Coronary artery (tissue), 2 donors: Measurements from ENCODE around the gene GRK5.

Experiments used
- DNase-seq: peaks from one replicate; pipeline ENCODE4 v3.0.0-alpha.2; 2017; ENCODE audit warnings: low spot score
- H3K27ac ChIP-seq, 2 donors: fragments of 200-600 bp; sonication (generic); one replicate each; pipeline ENCODE4 v1.5.1; 2016 to 2019
- H3K4me3 ChIP-seq: fragments of 200-600 bp; sonication (generic); 2 replicates; pipeline ENCODE4 v1.5.1; 2016; ENCODE audit warnings: mild to moderate bottlenecking, moderate library complexity
- TF ChIP-seq, protein P1 (sequence below): fragments of 200-600 bp; sonication (generic); IDR thresholded peaks from one replicate; pipeline ENCODE4 v1.5.1; 2019; ENCODE audit warnings: antibody characterized with exemption

Gene GRK5

DNA sequence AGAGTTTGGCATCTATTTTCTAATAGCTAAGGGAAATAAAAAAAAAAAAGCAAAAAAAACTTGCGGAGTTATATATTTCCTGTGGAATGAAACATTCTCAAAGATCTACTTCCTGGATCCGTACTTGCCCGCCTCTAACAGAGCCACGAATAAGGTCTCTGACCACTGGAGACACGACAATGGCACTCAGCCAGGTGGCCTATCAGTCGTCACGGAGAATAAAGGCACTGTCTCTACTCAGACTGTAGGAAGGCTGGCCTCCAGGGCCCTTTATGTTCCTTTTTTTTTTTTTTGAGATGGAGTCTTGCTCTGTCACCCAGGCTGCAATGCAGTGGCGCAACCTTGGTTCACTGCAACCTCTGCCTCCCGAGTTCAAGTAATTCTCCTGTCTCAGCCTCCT, 276.5 kb downstream of the GRK5 start:
- H3K4me3 ChIP-seq, result no peak overlapping the region
- no peak for DNase-seq
- TF ChIP-seq, protein P1, sequence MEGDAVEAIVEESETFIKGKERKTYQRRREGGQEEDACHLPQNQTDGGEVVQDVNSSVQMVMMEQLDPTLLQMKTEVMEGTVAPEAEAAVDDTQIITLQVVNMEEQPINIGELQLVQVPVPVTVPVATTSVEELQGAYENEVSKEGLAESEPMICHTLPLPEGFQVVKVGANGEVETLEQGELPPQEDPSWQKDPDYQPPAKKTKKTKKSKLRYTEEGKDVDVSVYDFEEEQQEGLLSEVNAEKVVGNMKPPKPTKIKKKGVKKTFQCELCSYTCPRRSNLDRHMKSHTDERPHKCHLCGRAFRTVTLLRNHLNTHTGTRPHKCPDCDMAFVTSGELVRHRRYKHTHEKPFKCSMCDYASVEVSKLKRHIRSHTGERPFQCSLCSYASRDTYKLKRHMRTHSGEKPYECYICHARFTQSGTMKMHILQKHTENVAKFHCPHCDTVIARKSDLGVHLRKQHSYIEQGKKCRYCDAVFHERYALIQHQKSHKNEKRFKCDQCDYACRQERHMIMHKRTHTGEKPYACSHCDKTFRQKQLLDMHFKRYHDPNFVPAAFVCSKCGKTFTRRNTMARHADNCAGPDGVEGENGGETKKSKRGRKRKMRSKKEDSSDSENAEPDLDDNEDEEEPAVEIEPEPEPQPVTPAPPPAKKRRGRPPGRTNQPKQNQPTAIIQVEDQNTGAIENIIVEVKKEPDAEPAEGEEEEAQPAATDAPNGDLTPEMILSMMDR, result no peak
- H3K27ac ChIP-seq, result no peak overlapping the region

DNA sequence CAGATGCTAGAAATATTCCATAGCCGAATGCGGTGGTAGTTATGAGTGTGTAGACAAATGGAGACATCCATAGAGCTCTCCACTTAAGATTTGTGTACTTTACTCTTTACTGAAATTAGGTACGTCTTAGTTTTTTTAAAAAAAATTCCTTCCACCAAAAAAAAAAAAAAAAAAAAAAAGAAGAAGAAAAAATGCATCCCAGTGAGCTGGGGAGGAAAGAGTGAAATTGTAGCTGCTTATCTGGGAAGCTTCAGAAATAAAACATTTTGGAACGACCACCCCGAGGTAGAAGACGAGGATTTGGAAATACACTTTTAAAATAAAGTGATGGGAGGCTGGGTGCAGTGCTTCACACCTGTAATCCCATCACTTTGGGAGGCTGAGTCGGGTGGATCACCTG, 281.3 kb downstream of the GRK5 start:
- no peak overlapping the region for H3K27ac ChIP-seq
- TF ChIP-seq, protein P1, result no peak
- no peak for DNase-seq
- H3K4me3 ChIP-seq, result no peak overlapping the region

DNA sequence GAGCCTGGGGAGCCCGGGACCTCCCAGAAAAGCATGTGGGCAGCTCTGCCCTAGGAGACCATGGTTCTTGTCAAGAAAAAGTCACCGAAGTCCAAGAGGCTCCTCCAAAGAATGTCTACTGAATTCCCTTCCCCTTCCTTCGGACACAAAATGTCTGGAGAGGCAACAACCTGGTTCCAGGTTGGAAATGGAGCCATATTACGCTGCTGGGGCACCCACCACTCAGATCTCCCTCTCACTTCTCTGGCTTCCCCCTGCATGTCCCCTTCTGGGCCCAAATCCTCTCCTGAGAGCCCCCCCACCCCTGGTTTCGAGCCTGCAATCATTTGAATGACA, 282.6 kb downstream of the GRK5 start:
- no peak overlapping the region for H3K4me3 ChIP-seq
- TF ChIP-seq, protein P1, result no peak
- no peak overlapping the region for H3K27ac ChIP-seq
- no peak for DNase-seq

GRCh38 chr10:119491966-119492757, 284.8 kb downstream of the GRK5 start:
- no peak overlapping the region for H3K4me3 ChIP-seq
- DNase-seq, result no peak
- no peak overlapping the region for H3K27ac ChIP-seq
- TF ChIP-seq, protein P1, result no peak

GRCh38 chr10:119493155-119493554, 285.8 kb downstream of the GRK5 start:
- Histone ChIP-seq H3K27ac (no peak overlapping the region), H3K4me3 (no peak overlapping the region)
- DNase-seq, result no peak
- TF ChIP-seq, protein P1, result no peak

GRCh38 chr10:119494236-119495020, 287.1 kb downstream of the GRK5 start:
- Histone ChIP-seq H3K27ac (peak overlapping the region in 1 of 2 donors; percentile 8), H3K4me3 (no peak overlapping the region)
- TF ChIP-seq, protein P1, result no peak
- DNase-seq, result no peak
